HG02610 (cell line): Measurements from ENCODE around the gene LRP1B.

Experiments
- ATAC-seq: cut with Tn5 transposase; IDR thresholded peaks from one replicate; pipeline ENCODE4 v1.9.1; 2021; ENCODE audit warnings: mild to moderate bottlenecking, moderate library complexity; ENCODE audit not compliant: unreplicated experiment

LRP1B gene

DNA sequence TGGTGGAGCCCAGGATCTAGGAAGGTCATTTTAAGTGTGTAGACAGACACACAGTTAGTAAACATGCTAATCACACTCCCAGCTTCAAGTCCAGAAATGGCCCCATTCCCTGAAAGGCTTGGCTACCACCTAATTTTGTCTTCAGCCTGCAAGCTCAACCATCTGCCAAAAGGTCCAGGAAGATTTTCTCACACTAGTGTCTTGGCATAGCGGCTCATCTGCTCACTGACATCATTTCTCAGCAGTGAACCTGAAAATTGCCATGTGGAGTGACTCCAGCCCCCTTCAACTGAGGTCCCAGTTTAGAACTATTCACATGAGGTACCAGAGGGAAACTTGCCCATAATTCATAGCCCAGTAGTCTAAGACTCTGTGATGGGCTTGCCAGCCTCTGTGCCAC, 748.9 kb downstream of the LRP1B start:
- ATAC-seq: no peak

DNA sequence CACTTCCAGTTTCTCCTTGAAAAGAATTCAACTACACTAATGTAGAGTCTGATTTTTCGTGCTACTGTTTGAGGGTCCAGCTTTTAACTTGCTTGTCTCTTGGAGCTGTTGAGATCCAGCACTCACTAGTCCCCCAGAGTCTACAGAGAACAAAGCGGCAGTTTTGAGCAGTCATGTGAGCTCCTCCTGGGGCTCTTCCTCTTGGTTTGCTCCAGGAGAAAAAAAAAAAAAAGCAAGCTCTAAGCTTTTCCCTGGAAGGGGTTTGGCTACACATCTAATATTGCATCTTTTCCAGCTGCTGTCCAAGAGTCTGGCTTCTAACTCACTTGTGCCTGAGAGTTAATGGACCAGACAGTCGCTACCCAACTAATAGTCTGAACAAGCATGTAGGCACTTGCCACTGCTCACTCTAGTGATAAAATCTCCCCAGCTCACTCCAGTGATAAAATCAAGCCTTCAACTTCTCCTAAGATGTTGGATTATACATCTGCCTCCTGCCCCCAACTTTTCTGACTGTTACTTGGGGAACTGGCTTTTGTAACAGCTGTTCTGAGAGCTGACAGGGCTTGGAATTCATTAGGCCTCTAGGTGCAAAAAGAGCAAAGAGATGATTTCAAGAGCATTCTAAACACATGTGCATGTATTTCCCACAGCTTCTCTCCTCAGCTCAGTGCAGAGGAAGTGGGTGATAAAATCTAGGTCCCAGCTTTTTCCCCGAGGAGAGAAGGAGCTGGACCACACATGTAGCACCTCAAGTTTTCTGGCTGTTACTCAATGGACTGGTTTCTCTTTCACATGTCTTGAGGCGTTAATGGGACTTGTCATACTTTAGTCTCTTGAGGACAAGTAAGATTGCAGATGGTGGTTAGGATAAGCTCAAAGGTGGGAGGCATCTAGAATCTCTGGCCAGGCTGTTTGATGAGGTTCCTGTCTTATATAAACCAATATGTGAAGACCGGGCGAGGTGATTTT, 750.5 kb downstream of the LRP1B start:
- ATAC-seq: no peak

DNA sequence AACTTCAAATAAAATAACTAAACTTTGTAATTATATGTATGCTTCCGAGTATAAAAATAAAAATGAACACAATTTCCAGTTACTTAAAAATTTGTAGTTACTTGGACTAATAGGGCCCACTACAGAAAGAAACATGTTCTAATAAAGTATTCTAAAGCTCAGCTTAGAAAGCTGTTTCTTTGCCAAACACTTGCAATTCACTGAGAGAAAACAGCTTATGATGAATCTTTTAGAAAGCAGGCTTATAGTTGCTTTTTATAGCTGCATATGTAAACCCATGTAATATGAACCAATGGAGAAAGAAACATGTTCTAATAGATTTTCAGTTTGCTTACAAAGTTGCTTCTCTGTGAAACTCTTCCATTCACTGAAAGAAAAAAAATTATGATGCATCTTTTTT, 766.0 kb downstream of the LRP1B start:
- ATAC-seq: no peak

DNA sequence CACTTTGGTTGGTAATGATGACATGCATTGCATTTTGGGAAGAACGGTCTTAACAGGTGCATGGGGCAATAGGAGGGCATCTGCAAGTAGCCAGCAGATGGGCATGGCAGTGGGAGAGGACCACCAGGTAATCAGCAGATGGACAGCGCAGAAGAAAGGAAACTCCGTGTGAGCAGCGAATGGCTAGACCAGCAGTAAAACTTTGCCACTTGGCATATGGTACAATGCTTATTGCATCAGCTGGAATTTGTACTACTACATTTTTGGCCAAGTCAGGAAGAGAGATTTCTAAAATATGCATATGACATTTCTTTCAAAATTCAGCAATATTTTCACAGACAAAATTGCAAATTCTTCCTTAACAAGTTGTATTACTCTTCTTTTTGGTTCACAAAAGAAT, 768.5 kb downstream of the LRP1B start:
- no peak for ATAC-seq

DNA sequence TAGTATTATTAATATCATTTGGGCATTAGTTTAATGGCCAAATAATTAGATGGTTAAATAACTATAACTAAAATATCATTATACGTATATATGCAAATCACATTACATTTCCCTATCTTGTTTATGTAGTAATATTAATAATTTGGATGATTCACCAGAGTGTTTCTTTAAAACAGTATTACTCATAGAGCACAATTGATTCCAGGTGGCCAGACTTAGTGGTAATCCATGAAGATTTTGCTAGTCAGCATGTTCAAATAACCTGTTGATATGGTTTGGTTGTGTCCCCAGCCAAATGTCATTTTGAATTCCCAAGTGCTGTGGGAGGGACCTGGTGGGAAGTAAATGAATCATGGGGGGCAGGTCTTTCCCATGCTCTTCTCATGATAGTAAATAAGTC, 782.3 kb downstream of the LRP1B start:
- no peak for ATAC-seq

DNA sequence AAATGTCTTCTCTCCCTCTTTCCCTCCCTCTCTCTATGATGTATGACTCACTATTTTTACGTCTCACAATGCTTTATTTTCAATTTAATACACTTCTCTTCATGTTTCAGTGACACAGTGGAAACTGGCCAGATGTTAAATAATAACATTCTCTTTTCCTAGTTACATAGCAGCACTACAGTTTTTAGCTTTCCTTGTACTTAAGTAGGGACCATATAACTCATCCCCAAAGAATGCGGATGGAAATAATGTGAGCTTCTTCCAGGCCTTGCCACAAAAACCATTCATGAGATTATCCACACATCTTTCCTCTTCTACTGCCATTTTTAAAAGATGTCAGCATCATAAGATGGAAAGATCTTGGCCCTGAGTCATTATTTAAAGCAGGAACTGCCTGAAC, 789.4 kb downstream of the LRP1B start:
- no peak for ATAC-seq

DNA sequence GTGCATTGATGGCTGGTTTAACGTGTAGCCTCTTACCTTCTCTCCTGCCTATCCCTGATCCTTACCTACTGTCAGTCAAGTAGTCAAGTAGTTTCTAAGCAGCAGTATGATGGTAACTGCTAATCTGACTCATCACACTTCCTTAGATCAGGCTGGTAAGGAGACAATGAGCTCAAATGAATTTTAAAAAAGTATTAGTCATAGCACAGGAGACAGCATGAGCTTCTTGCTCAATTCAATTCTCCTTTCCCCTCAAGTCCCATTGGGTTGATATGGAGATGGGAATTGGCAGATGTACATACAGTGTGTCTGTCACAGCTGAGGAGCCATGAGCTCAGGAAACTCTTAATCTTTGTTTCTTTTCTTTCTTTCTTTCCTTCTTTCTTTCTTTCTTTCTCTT, 799.7 kb downstream of the LRP1B start:
- ATAC-seq: no peak

DNA sequence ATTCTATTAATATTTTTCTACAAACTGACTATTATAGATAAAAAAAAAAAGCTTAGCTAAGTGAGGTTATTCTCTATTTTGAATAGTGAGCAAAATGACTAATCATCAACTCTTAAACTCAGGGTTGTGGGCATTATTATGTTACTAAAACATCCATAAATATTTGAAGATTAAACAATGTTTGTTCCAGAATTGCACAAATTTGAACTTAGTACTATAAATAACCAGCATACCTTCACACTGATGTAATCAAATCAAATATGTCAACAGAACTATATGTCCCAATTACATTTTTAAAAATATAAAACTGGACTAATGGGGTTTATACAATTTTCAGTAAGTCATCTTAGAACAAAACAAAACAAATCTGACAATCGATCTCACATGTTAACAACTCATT, 800.9 kb downstream of the LRP1B start:
- ATAC-seq: no peak

DNA sequence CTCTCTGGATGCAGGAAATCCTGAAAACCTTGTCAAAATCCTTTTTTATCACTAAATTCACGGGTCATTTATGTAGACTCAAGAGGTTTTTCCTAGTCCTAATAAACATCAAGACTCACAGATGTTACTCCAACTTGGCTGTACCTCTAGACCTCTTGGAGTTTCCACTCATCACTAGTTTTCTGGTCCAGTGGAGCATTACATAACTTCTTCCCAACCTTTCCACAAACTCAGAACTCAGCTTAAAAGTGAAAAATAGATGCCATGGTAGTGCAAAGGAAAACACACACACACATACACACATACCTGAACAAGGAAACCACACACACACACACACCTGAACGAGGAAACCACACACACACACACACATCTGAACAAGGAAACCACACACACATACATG, 807.2 kb downstream of the LRP1B start:
- ATAC-seq: no peak

DNA sequence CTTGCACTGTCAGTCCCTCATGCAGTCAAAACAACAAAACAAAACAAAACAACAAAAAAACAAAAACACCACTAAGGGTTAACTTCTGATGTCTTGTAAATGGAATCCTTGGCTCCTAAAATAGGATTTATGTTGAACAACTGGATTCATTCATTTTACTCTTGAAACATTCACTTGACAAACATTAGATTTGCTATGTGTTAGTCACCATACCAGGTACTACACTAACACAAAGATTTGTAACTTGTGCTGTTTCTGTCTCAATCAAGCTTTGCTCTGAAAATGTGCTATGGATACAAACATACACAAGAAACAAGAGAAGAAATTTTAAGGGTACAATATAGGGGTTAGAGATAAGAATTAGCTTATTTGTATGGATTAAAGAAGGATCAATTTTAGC, 812.8 kb downstream of the LRP1B start:
- no peak for ATAC-seq

DNA sequence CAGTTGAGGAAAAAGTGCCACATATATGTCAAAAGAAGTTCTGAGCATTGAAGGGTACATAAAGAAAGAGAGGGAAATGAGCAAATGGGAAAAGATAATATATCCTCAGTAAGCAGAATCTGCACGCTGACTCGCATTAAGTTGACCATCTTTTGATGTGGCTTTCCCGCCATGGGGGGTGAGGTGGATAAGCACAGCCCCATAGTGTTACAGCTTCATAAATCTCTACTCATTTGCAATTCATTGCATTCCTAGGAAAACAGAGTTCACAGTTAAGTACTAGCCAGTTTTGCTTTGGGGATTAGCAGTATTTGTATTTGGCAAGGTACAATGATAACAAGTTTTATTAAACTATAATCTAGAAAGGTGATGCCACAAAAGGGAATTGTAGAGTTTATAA, 814.2 kb downstream of the LRP1B start:
- no peak for ATAC-seq

DNA sequence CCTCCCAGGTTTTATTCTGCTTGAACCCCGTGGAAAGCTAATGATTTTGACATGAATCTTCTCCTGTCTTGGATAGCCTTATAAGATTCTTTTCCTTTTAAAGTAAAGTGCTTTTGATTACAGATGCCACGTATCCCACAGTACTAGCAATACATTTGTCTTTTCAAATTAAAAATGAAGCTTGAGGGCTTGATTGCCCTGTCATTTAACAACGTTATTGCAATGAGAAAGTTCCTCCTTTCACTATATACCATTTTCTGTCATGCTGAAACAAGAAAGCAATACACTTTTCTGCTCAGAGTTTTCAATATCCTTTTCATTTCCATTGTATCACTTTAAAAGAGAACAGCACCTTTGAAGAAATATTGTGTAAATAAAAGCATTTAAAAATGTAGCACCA, 814.7 kb downstream of the LRP1B start:
- no peak for ATAC-seq

DNA sequence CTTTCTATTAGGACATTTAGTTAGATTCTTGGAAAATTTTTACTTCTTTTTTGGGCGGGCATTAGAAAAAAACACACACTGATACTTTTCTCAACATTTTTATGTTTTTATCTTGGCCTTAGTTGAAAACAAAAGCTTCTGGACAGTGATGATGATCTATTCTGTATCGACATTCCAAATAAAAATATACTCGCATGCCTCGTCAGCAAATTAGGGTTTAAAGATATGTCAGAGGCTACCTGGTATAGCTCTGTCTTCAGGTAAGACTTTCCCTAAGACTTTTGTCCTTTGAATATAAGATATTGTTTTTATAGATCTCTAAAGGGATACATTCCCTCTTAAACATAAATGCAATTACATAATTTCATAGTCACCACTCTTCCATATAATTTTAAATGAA, 816.8 kb downstream of the LRP1B start:
- no peak for ATAC-seq

DNA sequence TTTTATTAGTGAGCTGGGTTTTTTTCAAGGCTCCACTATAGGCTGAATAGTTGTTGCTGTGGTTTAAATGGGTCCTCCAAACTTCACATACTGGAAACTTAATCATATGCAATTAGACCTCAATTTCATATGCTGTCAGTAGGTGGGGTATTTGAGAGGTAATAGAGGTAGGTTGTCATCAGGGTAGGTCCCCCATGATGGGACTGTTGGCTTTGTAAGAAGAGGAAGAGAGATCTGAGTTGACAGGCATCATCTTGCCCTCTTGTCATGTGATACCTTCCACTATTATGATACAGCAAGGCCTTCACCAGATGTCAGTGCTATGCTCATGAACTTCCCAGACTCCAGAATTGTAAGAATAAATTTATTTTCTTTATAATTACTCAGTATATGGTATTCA, 819.4 kb downstream of the LRP1B start:
- ATAC-seq: no peak

DNA sequence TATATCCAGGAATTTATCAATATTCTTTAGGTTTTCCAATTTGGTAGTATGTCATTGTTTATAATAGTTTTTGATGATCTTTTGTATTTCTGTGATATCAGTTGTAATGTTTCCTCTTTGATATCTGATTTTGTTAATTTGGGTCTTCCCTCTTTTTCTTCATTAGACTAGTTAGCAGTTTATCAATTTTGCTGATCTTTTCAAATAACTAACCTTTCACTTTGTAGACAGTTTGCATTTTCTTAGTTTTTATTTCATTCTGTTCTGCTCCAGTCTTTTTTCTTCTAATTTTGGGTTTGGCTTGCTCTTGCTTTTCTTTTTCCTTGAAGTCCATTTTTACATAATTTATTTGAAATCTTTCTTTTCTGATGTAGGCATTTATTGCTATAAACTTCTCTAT, 824.4 kb downstream of the LRP1B start:
- no peak for ATAC-seq

DNA sequence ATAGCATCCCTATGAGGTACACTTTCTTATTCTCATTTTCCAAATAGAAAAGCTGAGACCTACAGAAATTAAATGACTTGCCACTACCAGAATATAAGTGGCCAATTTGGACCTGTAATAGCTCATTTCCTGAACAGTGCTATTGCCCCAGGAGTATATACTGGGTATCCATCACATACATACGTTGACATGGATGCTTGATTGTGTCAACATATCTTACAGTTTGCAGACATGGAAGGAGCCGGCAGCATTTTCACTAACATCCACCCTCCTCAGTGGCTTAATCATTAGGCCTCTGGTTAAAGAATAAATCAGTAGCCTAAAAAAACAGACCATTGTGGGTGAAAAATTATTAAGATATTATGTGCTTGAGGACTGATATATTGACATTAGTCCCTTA, 829.3 kb downstream of the LRP1B start:
- ATAC-seq: no peak

DNA sequence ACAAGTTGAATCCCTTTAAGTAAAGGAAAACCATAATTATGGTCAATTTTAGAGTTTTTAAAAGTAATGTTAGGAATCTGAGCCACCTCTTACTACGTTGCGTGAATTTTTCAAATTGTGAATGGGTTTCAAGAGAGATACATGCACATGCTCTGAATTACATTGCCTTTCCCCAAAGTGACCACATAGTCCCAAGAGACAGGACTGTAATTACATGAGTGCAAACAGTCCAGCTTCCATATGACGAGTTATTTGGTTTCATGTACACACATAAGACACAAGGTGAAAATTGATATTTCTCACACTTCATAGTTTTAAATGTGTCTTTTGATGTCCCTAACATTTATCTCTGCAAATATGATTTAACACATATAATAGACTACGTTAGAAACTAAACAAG, 850.8 kb downstream of the LRP1B start:
- ATAC-seq: no peak

DNA sequence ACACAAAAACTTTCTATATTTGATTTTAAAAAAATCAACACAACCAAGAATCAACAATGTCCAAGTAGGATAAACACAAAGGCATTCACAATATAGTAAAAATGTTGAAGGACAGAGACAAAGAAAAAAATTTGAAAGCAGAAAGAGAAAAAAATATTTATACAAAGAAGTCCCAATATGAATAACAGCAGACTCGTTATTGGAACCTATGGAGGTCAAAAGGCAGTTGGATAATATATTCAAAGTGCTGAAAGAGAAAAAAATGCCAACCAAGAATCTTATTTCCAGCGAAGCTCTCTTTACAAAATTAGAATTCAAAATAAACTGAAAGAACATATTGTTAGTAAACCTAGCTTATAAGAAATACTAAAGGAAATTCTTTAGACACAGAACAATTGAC, 859.5 kb downstream of the LRP1B start:
- no peak for ATAC-seq

DNA sequence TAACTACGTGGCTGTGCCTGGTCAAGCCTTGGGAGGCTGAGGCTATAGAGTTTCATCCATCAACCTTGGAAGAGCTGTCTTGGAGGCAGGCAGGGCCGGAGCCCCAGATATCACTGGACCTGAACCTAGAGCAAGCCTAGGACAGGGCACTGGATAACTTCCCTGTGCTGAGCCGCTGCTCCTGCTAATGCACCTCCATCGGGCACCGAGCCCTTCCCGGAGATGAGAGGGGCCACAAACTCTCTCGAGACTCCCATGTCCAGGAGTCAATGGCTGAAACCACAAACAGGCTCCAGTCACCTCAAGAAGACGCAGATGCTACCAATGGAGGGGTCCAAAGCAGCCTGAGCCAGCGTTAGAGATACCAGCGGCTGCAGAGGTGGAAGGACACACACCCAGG, 866.0 kb downstream of the LRP1B start:
- no peak for ATAC-seq

DNA sequence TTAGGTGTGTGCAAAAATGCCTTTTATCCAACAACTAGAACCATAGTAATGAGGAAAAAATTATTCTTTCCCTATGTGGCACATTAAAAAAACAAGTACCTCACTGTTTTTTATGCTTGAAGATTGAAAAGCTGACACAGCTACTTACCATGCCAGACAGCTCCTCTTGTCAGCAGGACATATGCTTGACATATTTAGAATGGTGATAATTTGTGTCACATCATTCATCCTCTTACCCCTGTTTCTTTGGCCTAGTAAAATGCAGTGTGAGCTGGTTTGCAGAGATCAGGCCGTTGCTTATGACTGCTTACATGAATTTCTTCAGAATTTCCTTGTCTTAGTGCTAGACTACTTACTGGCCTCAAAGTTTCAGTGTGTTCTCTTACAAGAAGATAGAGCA, 869.9 kb downstream of the LRP1B start:
- ATAC-seq: no peak

DNA sequence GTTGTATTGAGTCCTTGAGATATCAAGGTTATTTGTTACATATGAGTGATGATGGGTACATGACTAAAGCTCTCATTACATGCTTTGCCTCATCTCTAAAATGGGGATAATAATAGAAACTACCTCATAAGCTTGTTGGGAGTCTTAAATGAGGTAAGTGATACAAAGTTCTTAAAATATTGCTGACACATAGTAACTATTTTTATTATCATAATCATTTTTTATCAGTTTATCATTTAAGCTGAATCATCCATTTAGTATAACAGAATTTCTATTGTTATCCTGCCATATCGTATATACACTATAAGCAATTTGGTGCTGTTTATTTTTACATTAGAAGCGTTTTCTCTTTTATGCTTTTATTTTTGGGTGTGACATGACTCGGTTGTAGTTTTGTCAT, 871.1 kb downstream of the LRP1B start:
- no peak for ATAC-seq

DNA sequence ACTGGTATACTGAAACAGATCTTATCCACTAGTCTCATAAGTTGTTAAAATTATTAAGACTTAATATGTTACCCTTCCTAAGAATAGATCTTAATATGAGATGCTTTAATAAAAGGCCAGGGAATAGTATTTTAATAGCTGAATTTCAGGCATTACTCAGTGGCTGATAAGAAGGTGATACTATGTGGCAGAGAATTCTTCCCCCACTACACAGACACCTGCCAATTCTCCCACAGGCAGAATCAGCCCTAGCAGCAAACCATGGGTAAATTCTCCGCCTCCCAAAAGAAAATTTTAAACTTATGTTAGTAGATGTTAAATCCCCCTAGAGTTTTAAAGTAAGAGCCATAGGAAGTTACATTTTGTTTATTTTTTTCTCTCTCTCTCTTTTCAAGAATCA, 888.8 kb downstream of the LRP1B start:
- no peak for ATAC-seq

DNA sequence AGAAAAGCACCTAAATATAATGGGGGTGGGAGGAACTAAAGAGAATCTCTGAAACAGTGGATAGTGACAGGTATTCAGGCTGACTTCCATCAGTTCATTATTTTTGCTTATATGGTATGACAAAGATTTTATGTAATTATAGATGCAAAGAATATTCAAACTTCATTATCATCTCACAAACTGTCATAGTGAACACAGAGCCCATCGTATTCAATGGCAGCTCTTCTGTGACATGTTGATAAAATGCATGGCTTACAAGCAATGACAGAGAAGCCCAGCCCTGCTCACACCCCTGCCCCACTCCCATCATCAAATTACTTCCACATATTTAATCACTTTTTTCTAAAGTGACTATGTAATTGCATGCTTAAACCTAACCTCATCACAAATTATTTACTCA, 904.3 kb downstream of the LRP1B start:
- ATAC-seq: no peak
